NCI-H187 treated with DMSO at 0.1 percent for 48 hours (cell line): ENCODE results near the gene SLC24A4.

Experiments
- DNase-seq: peaks from one replicate; lab custom pipeline; 2025; lab: John Stamatoyannopoulos, UW

SLC24A4 gene

DNA sequence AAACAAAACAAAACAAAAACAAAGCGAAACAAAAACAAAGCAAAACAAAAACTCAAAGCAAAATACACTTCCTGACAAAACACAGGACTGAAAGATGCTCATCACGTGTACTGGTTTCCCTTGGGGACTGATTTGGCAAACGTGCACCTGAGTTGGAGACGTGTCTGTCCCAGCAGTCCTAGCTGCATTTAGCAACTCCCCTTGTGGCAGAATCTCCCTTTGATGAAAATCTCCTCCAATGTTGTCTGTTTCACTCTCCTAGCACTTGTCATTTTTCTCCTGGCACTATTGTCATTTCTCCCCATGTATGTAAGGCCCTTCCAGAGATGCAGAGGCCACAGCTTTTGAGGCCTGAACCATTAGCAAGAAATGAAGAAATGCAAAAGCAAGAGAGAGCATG is 6.8 kb upstream of the SLC24A4 start:
- DNase-seq: no peak

DNA sequence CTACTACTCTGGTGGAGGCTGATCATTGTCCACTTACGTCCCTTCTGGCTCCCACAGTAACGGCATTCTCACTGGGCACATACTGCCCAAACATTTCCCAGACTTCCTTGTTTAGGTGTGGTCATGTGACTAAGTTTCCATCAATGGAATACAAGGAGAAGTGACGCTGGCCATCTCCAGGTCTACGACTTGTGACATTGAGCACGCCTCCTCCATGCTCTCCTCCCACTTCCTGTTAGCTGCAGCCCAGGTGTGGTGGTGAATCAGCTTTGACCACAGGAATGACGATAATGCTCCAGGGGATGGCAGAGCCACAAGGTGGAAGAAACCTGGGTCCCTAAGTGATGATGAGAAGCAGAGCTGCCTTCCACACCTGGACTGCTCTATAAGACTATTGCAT is 6.0 kb upstream of the SLC24A4 start:
- no peak for DNase-seq

DNA sequence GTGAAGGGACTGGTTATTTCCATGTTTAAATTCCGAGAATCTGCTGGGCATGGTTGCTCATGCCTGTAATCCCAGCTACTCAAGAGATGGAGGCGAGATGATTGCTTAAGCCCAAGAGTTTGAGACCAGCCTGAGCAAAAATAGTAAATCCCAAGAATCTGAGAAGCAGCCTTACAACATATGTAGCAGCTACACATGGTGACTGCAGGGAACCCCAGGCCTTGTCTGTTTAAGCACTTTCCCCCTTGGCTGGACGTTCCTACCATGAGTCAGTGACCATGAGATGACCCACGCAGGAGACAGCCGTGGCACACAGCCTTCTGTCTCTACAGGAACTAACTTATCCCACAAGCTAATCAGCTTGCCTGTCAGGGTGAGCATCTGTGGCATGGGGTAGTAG is 5.5 kb upstream of the SLC24A4 start:
- DNase-seq: no peak

DNA sequence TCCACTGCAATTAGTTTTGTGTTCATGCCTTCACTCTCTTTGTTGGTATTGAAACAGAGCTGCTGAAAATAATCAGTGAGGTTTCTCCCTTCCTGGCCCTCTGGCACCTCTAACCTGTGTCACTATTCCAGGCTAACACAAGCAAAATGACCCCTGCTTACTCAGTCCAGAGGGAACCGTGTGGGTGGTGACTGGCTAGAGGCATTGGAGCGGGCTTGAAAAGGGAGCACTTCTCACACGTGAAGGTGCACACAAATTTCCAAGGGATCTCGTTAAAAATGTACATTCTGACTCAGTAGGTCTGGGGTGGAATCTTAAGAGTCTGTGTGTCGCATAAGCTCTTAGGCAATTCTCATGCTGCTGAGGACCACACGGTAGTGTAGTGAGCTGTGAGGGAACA is 1.3 kb upstream of the SLC24A4 start:
- DNase-seq: no peak

DNA sequence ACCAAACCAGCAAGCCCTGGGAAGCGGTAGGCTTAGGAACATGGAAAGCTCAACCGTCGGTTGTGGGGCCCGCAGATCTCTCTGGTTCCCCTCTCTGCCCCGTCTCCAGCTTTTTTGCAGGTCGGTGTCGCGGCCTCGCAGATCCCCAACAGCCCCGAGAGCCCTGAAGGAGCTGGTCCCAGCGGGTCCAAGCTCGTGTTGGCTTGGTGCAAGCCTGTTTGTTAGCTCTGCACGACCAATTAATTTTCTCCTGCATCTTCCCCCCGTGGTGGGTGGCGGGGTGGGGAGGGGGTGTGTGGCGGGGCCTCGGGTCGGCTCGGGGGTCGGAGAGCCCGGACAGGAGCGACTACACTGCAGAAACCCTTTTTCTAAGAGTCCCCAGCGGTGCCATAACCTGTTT is 449 bp upstream of the SLC24A4 start:
- no peak for DNase-seq

DNA sequence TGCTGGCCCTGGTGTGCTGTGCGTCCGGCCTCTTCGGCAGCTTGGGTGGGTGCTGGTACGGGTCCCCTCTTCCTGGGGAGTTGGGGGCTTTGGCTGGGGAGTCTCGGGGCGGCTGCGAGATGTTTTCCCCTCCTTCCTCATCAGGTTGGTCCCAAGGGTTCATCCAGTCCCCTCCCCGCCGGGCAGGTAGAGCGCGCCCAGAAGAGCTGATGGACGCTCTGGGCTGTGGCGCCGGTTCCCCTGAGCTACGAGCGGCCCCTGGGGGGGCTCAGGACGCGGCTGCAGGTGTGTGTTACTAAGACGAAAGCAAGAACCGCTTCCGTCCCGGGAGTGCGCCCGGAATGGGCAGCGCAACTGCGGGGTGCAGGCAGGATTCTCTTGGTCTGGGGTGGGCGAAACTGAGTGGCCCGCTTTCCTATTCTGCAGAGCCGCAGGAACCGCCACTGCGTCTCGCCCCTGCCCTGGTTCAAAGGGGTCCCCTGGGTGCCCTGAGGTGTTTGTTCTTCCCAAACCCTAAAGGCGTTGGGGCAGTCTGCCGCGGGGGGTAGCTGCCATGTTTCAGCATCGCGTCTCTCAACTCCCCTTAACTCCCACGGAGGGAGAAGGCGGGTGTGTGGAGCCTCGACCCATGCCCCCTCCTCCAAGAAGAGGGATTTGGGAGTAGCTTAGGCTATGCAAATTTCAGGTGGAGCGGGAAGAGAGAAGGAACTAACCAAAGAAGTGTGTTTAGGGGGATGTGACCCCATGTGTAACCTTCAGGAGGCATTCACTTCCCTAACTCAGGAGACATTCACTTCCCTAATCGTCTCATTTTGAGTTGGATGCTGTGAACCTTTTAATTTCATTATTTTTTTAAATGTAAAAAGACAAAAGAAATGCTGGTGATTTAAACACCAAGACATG is 1.2 kb downstream of the SLC24A4 start:
- no peak for DNase-seq

DNA sequence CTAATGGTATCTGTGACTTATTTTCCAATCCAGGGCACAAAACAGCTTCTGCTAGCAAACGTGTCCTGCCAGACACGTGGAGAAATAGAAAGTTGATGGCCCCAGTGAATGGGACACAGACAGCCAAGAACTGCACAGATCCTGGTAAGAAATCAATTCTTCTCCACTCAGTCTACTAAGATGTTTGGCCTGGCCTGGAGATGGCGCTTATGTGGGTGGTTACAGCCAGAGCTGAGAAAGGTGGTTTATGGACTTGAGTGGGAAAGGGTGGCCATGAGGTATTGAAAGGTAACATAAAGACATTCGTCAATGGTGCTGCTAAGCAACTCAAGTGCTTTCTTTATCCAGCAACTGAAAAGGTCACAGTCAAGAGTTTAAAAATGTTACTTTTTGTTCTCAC is 2.9 kb downstream of the SLC24A4 start:
- no peak for DNase-seq

DNA sequence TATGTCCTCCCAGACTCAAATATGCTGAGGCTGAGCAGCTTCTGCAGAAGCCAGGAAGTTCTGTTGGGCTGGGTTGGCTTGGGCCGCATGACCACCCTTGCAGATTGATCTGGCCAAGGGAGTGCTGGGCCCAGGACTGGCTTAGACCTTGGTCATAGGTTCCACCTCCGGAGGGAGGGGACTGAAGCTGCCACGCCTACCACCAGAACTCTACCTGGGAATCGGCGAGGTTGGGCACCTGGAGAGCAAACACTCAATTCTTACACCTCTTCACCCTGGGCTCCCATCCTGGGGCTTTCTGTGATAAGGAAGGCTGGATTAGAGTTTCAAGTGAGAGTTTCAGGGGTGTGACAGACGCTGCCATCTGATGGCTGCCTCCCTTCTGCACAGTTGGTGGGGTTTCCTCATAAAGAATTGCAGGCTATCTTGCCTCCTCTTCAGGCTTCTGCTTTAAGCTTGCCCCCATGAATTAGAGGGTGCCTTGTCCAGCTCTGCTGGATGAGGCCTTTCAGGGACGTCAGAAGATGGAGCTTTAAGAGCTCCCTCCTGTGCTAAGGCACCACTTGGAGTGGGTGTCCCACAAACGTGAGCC is 5.8 kb downstream of the SLC24A4 start:
- no peak for DNase-seq

DNA sequence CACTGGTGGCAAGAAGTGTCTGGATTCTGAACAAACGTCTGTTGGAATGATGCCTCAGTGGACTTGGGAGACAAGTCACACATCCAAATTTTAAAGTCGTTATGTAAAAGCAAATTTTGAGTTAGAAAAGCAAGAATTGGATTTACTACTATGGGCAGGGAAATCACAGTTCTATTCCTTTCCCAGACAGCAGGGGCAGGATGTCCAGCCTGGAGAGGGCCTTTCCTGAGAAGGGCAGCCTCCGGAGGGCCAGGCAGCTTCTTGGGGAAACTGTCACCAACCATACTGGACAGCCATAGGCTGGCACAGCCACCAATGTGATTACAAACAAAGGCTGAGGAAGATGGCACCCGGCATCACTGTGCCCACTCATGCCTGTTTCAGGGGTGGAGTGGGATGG is 11.1 kb downstream of the SLC24A4 start:
- no peak for DNase-seq

DNA sequence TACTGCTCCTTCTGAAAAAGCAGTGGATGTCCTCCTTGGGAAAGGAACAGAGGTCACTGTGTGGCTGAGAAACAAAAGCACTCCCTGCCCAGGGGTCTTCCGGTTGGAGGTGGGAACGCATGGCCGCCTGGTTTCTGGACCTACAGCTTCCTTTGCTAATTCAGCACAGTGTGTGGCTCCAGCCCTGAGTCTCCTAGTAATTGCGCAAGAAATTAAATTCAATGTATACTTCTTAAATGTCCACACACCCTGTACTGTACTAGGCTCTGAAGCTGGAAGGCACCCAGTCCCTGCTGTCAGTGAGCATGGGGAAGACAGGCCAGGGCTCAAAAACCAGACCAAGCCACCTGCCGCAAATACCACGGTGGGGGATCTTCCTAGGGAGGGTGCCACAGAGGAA is 13.4 kb downstream of the SLC24A4 start:
- DNase-seq: no peak

DNA sequence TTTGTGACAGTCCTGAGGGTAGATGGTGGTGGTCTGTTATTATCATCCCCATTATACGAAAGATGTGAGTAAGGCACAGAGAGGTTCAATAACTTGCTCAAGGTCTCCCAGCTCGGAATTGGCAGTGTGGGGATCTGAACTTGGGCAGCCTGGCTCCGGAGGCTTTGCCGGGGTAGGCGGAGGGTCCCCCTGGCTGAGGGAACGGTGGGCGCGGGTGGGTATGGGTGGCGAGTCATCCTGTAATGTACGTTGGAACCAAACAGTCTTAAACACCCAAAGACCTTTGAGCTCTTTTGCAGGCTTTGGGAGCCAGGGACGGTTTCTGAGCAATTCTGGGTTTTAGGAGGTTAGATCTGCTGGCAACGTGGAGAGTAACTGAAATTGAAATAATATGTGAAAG is 16.5 kb downstream of the SLC24A4 start:
- DNase-seq: no peak

DNA sequence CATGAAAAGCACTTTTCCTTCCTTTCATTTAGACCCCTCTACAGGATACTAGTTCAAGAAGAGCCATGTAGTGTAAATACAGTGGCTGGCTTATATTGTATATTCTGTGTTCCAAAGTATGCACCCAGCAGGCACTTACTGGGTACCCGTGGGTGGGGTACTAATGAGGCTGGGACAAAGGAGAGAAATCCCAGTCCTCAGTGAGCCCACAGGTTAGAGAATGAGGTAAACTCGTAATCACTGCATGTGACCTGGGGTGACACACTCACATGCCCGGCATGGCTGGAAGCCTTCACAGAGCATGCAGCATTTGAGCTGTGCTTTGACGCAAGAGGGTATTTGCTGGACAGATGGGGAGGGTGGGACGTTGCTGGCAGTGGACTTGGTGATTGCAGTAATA is 17.1 kb downstream of the SLC24A4 start:
- DNase-seq: no peak

DNA sequence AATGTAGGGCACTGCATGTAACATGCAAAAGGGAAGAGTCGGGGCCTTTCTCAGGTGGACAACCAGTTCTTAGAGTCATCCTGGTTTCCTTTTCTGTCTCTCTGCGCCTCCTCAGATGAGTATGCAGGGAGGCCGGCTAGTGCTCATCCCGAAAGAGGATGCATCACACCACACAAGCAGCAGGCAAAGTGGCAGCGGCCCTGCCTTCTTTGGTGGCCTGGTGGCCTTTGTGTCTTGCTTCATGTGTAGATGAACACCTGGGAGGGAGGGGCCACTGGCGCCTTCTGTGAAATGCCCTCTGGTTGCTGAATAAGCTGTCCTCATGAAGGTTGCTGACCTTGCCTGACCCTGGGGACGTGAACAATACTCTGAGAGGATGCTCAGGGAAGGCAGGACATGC is 18.0 kb downstream of the SLC24A4 start:
- no peak for DNase-seq

DNA sequence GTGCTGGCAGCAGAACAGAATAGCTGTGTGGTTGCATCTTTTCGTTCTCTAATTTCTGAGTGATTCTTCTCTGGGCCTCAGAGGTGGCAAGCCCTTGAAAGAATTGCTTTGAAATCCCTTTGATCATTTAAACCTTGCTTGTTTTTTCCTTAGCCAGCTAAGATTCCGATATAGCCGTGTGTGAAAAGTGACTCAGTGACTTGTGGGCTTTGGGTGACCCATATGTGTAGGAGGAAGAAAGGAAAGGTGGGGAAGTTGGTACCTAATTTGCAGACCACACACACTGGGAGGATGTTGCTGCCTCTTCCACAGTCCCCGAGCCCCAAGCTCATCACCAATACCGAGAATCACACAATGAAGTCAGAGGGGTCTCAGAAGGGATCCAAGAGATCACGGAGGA is 18.8 kb downstream of the SLC24A4 start:
- DNase-seq: no peak

DNA sequence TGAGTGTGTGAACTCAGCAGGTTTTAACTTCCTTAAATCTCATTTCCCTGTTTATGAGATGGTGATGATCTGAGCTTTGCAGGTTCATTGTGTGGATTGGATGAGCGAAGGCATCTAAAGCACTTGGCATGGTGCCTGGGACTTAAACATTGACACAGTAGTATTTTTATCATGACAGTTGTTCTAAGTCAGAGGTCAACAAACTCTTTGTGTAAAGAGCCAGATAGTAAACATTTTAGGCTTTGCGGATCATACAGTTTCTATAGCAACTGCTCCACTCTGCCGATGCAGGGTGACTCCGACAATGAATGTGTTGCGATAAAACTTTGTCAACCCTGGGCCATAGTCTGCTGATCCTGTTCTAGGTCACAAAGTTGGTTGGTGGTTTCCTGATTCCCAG is 25.2 kb downstream of the SLC24A4 start:
- no peak for DNase-seq

DNA sequence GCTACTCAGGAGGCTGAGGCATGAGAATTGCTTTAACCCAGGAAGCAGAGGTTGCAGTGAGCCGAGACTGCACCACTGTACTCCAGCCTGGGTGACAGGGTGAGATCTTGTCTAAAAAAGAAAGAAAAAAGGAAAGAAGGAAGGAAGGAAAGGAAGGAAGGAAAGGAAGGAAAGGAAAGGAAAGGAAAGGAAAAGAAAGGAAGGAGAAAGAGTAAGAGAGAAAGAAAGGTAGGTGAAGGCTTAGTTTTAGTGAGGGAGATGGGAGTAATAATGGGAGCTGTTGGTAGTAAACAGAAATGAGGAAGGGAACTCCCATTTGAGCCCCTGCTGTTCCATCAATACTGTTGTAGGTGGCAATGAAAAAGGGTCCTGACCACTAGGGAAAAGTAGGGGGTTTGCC is 28.8 kb downstream of the SLC24A4 start:
- DNase-seq: no peak

DNA sequence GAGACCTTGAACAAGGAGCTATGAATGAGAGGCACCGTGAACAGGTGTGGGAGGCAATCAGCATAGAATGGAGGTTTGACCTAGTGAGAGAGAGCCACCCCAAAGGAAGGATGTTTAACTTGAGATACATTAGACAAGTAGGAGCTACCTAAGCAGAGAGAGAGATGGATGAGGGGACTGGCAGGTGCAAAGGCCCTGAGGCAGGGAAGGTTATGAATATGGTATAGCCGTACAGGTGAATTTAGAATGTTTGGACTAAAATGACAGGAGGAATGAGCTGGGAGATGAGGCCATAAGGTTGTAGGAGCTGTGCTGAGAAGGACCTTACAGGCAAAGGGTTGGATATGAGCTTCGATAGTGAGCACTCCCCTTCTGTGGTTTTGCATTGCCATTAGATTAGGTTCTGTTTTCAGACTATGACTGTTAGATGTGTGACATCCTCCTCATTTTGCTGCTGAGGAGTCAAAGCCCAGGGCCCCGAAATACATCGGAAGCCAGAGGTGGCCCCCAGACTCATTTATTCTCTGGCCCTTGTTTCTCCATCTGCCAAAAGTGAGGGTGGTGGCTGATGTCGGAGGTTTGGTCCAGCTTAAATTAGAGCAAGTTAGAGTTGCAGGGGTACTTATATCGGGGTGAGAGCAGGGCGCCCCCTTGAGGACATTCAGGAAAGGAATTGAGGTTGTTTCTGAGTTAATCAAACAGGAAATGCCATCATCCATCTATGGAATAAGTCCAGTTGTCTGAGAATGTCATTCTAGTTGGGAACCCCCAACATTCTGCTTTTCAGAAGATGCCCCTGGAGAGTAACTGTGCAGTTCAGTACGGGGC is 29.4 kb downstream of the SLC24A4 start:
- no peak for DNase-seq

DNA sequence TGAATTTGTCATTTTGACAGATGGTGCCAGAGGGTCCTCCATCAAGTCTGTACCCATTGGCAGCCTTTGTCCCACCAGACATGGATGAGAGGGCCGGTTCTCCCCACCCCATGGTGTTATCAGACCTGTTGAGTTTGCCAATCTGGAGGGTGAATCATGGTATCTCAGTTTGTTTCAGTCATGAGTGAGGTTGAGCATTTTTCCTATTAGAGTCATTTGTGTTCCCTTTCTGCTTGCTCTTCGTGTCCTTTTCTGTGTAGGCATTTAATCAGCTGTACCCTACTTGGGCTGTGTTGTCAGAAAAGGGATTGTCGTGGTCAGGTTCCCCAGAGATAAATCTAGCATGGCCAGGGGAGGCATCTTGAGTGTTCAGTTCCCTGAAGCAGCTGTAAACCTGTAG is 30.5 kb downstream of the SLC24A4 start:
- DNase-seq: no peak

DNA sequence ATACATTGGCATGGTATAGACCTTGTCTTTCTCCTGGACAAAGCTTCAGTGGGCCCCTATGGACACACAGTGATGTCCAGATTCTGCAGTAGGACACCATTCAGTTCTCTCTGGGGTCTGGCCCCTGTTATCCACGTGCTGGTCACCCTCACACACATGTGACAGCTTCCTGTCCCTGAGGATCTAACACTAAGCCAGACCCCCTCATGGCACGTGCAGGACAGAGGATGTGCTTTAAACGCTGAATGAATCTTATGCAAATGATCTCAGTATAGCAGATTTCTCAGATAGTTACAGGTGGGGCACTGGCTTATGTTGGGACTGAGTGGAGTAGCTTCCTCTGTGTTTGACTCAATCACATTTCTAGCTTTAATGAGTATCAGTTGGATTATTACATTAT is 33.7 kb downstream of the SLC24A4 start:
- DNase-seq: no peak

DNA sequence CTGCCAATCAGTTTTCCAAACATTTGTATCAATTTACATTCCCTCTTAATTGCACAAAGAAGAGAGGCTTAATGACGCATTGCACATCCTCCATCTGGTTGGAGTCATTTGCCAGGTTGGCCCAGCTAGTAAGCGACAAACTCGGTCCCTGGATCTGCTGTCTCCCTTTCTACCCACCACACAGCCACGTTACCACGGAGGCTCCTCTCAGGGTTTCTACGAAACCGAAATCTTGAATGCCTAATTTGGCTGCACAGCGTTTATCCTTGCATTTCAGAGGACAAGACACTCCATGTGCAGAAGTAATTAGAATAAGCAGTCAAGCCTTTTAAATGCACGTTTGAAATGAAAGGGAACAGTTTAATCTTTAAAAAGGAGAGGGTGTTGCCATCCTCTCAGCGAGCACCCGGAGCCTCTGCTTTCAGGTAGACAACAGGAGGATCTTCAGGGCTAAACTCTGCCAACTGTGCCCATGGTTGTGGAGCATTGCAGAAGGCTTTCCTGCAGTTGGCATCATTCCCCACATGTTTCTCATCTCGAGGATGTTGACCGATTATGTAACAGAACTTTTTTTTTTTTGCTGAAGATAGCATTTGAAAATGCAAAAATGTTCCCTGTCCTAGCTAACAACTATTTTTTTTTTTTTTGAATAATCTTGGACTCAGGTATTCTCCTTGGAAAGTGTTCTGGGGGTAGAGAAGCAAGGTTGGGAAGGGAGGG is 37.8 kb downstream of the SLC24A4 start:
- DNase-seq: no peak

DNA sequence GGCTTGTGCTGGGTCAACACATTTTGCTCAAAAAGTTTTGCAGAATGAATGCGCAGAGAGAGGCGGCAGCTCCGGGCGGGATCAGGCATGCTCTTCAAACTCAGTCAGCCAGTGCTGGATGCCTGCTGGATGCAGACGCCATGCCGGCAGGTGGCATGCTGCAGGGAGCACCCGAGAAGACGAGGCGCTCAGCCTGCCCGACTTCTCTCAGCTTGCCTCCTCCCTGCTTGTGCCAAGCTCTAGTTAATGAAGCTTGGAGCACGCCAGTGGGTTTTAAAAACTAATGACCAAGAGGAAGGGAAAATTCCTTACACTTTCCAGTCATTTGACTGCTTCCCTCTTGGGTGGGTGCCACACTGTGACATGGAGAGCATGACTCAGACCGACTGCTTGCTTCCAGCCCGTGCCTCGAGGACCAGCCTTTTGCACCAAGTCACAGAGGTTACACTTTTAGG is 39.8 kb downstream of the SLC24A4 start:
- DNase-seq: no peak

DNA sequence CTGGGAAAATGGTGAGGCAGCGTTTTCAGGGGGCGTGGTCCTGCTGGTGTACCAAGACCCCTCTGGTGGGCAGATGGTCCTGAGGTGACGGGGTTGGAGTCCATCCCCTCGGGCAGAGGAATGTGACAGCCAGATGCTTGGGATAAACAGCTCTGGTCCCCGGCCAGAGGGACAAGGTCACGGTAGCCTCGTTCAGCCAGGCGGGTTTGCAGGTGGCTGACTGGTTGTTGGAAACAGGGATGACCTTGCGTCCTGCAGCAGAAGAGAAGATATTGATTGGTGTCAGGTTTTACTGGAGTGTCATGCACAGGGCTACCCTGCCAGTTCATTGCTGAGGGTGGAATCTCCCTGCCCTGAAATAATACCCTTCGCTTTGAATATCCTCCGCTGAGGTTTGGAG is 43.3 kb downstream of the SLC24A4 start:
- DNase-seq: no peak
